Tibial nerve (tissue), 4 donors: Measurements from ENCODE around the gene CEL. TPM values are rescaled to one million over a fixed set of nuclear protein-coding genes. Genes with fewer than 3 reads are reported as not detected.
"Not testable (repeated sequence)": the region's sequence is repeated elsewhere in the genome, so short reads cannot be mapped to it uniquely, and the experiment has no call there.

Experiments
- DNase-seq, 2 donors: peaks; one replicate each; pipeline ENCODE4 v3.0.0-alpha.2; 2019; ENCODE audit warnings: low spot score in 2 of 2
- H3K27ac ChIP-seq, 4 donors: fragments of 200-600 bp; sonication (generic) in 3 of 4; one replicate each; pipeline ENCODE4 v1.5.1; 2017 to 2019; ENCODE audit warnings: mild to moderate bottlenecking in 1 of 4
- H3K27me3 ChIP-seq, 2 donors: fragments of 200-600 bp; sonication (generic) in 1 of 2; one replicate each; pipeline versions ENCODE4 v1.5.1 to v1.6.0; 2017 to 2019
- H3K36me3 ChIP-seq, 3 donors: fragments of 200-600 bp; sonication (generic); one replicate each; pipeline ENCODE4 v1.5.1; 2018 to 2019
- H3K4me1 ChIP-seq, 4 donors: fragments of 200-600 bp; sonication (generic) in 3 of 4; one replicate each; pipeline ENCODE4 v1.5.1; 2017 to 2019
- H3K4me3 ChIP-seq, 4 donors: fragments of 200-600 bp; sonication (generic) in 3 of 4; one replicate each; pipeline ENCODE4 v1.5.1; 2017 to 2019; ENCODE audit warnings: mild to moderate bottlenecking in 1 of 4, moderate library complexity in 1 of 4
- H3K9me3 ChIP-seq, 4 donors: fragments of 200-600 bp; sonication (generic) in 3 of 4; one replicate each; pipeline ENCODE4 v1.5.1; 2017 to 2019
- EP300 ChIP-seq, 2 donors: sonication (generic); formaldehyde crosslinking; IDR thresholded peaks; one replicate each; pipeline ENCODE4 v1.6.1; 2017; ENCODE audit warnings: antibody characterized with exemption in 2 of 2, mild to moderate bottlenecking in 1 of 2
- POLR2A ChIP-seq, 2 donors: fragments of 450-650 bp; IDR thresholded peaks; one replicate each; pipeline ENCODE4 v1.6.1; 2017; ENCODE audit warnings: antibody characterized with exemption in 2 of 2, mild to moderate bottlenecking in 2 of 2, moderate library complexity in 2 of 2
- WGBS, 2 donors: methylation state at CpG; one replicate each; pipeline ENCODE4 v1.1.5; 2018; 5-methylcytosine and 5-hydroxymethylcytosine counted together
- total RNA-seq, 4 donors: library from RNA; depleted of rRNA; stranded (reverse); fragments of >200 nt; gene quantifications; one replicate each; pipeline ENCODE4 v1.1.0, GENCODE V29; 2016
- TF ChIP-seq, protein P1 (sequence below), 5 experiments: fragments of 200-600 bp in 3 of 5; fragments of 450-650 bp in 2 of 5; sonication (generic) in 3 of 5; IDR thresholded peaks; one replicate each; pipeline ENCODE4 v1.5.1; 2016 to 2019; ENCODE audit warnings: antibody characterized with exemption in 5 of 5, mild to moderate bottlenecking in 3 of 5, moderate library complexity in 2 of 5

Gene CEL
- total RNA-seq, 4 donors from 2014 or later, result 1.7 to 10.5 (median 2.6) TPM

DNA sequence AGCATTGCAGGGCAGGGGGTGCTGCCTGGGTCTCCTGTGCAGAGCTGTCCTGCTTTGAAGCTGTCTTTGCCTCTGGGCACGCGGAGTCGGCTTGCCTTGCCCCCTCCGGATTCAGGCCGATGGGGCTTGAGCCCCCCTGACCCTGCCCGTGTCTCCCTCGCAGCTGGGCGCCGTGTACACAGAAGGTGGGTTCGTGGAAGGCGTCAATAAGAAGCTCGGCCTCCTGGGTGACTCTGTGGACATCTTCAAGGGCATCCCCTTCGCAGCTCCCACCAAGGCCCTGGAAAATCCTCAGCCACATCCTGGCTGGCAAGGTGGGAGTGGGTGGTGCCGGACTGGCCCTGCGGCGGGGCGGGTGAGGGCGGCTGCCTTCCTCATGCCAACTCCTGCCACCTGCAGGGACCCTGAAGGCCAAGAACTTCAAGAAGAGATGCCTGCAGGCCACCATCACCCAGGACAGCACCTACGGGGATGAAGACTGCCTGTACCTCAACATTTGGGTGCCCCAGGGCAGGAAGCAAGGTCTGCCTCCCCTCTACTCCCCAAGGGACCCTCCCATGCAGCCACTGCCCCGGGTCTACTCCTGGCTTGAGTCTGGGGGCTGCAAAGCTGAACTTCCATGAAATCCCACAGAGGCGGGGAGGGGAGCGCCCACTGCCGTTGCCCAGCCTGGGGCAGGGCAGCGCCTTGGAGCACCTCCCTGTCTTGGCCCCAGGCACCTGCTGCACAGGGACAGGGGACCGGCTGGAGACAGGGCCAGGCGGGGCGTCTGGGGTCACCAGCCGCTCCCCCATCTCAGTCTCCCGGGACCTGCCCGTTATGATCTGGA, 2.7 kb downstream of the CEL start:
- Histone ChIP-seq H3K27ac (no peak overlapping the region), H3K4me1 (peaks cover 0 to 4% (median 2%) of the 10 kb centered on the region in 4 donors), H3K27me3 (no peaks in the 10 kb centered on the region), H3K4me3 (no peak overlapping the region), H3K9me3 (no peaks in the 10 kb centered on the region), H3K36me3 (peaks cover 0 to 32% (median 0%) of the 10 kb centered on the region in 3 donors)
- no peak for TF ChIP-seq EP300 (IDR thresholded peaks at IDR 0.05)
- TF ChIP-seq, protein P1, sequence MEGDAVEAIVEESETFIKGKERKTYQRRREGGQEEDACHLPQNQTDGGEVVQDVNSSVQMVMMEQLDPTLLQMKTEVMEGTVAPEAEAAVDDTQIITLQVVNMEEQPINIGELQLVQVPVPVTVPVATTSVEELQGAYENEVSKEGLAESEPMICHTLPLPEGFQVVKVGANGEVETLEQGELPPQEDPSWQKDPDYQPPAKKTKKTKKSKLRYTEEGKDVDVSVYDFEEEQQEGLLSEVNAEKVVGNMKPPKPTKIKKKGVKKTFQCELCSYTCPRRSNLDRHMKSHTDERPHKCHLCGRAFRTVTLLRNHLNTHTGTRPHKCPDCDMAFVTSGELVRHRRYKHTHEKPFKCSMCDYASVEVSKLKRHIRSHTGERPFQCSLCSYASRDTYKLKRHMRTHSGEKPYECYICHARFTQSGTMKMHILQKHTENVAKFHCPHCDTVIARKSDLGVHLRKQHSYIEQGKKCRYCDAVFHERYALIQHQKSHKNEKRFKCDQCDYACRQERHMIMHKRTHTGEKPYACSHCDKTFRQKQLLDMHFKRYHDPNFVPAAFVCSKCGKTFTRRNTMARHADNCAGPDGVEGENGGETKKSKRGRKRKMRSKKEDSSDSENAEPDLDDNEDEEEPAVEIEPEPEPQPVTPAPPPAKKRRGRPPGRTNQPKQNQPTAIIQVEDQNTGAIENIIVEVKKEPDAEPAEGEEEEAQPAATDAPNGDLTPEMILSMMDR (IDR thresholded peaks at IDR 0.05), result no peak
- TF ChIP-seq POLR2A (IDR thresholded peaks at IDR 0.05), result no peak
- 91 to 92% methylated on average over 11 to 20 of the region's 30 CpGs for WGBS, 2 donors
- DNase-seq, result no peak

GRCh38 chr9:133065070-133065388, 3.2 kb downstream of the CEL start:
- no peaks in the 10 kb centered on the region for H3K4me1 ChIP-seq
- WGBS, 2 donors, result 94 to 97% methylated on average over 14 to 16 of the region's 17 CpGs
- no peak for TF ChIP-seq EP300 (IDR thresholded peaks at IDR 0.05)
- no peak for TF ChIP-seq POLR2A (IDR thresholded peaks at IDR 0.05)
- TF ChIP-seq, protein P1 (IDR thresholded peaks at IDR 0.05), result no peak
- peaks cover 0 to 32% (median 0%) of the 10 kb centered on the region in 3 donors for H3K36me3 ChIP-seq
- no peaks in the 10 kb centered on the region for H3K27me3 ChIP-seq
- no peak overlapping the region for H3K27ac ChIP-seq
- no peak overlapping the region for H3K4me3 ChIP-seq
- DNase-seq, result no peak
- no peaks in the 10 kb centered on the region for H3K9me3 ChIP-seq

DNA sequence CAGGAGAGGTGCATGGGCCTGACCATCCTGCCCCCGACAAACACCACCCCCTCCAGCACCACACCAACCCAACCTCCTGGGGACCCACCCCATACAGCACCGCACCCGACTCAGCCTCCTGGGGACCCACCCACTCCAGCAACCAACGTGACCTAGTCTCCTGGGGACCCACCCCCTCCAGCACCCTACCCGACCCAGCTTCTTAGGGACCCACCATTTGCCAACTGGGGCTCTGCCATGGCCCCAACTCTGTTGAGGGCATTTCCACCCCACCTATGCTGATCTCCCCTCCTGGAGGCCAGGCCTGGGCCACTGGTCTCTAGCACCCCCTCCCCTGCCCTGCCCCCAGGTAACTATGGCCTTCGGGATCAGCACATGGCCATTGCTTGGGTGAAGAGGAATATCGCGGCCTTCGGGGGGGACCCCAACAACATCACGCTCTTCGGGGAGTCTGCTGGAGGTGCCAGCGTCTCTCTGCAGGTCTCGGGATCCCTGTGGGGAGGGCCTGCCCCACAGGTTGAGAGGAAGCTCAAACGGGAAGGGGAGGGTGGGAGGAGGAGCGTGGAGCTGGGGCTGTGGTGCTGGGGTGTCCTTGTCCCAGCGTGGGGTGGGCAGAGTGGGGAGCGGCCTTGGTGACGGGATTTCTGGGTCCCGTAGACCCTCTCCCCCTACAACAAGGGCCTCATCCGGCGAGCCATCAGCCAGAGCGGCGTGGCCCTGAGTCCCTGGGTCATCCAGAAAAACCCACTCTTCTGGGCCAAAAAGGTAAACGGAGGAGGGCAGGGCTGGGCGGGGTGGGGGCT, 4.6 kb downstream of the CEL start:
- Histone ChIP-seq H3K4me3 (no peak overlapping the region), H3K9me3 (no peaks in the 10 kb centered on the region)
- 90 to 92% methylated on average over 22 of the region's 25 CpGs for WGBS, 2 donors

GRCh38 chr9:133067006-133067405, 5.2 kb downstream of the CEL start:
- TF ChIP-seq EP300 (IDR thresholded peaks at IDR 0.05) (no peak), POLR2A (IDR thresholded peaks at IDR 0.05) (no peak)
- TF ChIP-seq, protein P1 (IDR thresholded peaks at IDR 0.05), result no peak
- H3K36me3 ChIP-seq, result peaks cover 0 to 39% (median 0%) of the 10 kb centered on the region in 3 donors
- no peaks in the 10 kb centered on the region for H3K9me3 ChIP-seq
- 91 to 95% methylated on average over 10 to 11 of the region's 11 CpGs for WGBS, 2 donors
- no peak overlapping the region for H3K27ac ChIP-seq
- H3K4me3 ChIP-seq, result no peak overlapping the region
- no peaks in the 10 kb centered on the region for H3K4me1 ChIP-seq
- DNase-seq, result no peak
- no peaks in the 10 kb centered on the region for H3K27me3 ChIP-seq

More for the DNA sequence above, 4.6 kb downstream of the CEL start:
- no peaks in the 10 kb centered on the region for H3K4me1 ChIP-seq
- no peaks in the 10 kb centered on the region for H3K27me3 ChIP-seq
- H3K36me3 ChIP-seq, result peaks cover 0 to 39% (median 0%) of the 10 kb centered on the region in 3 donors
- no peak for DNase-seq
- TF ChIP-seq EP300 (IDR thresholded peaks at IDR 0.05), result no peak
- TF ChIP-seq POLR2A (IDR thresholded peaks at IDR 0.05), result no peak
- TF ChIP-seq, protein P1 (IDR thresholded peaks at IDR 0.05), result no peak
- no peak overlapping the region for H3K27ac ChIP-seq

- H3K36me3 ChIP-seq, result peaks cover 0 to 39% (median 0%) of the 10 kb centered on the region in 3 donors
- 75 to 85% methylated on average over 11 of the region's 11 CpGs for WGBS, 2 donors
- TF ChIP-seq, protein P1 (IDR thresholded peaks at IDR 0.05), result no peak
- TF ChIP-seq EP300 (IDR thresholded peaks at IDR 0.05) (no peak), POLR2A (IDR thresholded peaks at IDR 0.05) (no peak)
- no peak overlapping the region for H3K4me3 ChIP-seq
- DNase-seq, result no peak
- no peaks in the 10 kb centered on the region for H3K27me3 ChIP-seq
- H3K4me1 ChIP-seq, result no peaks in the 10 kb centered on the region
- H3K27ac ChIP-seq, result no peak overlapping the region
- no peaks in the 10 kb centered on the region for H3K9me3 ChIP-seq
Measured at GRCh38 chr9:133067813-133068212, 6.0 kb downstream of the CEL start.

- not testable (repeated sequence) for H3K4me1 ChIP-seq, DNase-seq, H3K4me3 ChIP-seq, H3K9me3 ChIP-seq, H3K27me3 ChIP-seq, H3K27ac ChIP-seq
- 100% methylated on average over 1 of the region's 15 CpGs; no CpG with 5 or more reads in 1 of the 2 donors for WGBS, 2 donors
- H3K36me3 ChIP-seq, result peaks cover 0 to 39% (median 0%) of the 10 kb centered on the region in 3 donors
Measured at GRCh38 chr9:133068431-133068830, 6.7 kb downstream of the CEL start.

DNA sequence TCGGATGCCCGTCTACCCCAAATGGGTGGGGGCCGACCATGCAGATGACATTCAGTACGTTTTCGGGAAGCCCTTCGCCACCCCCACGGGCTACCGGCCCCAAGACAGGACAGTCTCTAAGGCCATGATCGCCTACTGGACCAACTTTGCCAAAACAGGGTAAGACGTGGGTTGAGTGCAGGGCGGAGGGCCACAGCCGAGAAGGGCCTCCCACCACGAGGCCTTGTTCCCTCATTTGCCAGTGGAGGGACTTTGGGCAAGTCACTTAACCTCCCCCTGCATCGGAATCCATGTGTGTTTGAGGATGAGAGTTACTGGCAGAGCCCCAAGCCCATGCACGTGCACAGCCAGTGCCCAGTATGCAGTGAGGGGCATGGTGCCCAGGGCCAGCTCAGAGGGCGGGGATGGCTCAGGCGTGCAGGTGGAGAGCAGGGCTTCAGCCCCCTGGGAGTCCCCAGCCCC, 8.8 kb downstream of the CEL start:
- DNase-seq, H3K4me3 ChIP-seq, H3K4me1 ChIP-seq, H3K27me3 ChIP-seq, H3K27ac ChIP-seq, H3K9me3 ChIP-seq: not testable (repeated sequence)
- WGBS, 2 donors, result 91 to 92% methylated on average over 13 to 16 of the region's 17 CpGs
- peaks cover 0 to 25% (median 0%) of the 10 kb centered on the region in 3 donors for H3K36me3 ChIP-seq
